B cell (primary cell): Measurements from ENCODE around the gene SAMD4A. TPM values are rescaled to one million over a fixed set of nuclear protein-coding genes. Genes with fewer than 3 reads are reported as not detected.

ENCODE experiments used
- ATAC-seq: fragments of 200-7000 bp; cut with Tn5 transposase; one replicate; pipeline ENCODE4 v1.10.0; 2021; ENCODE audit warnings: low read depth, mild to moderate bottlenecking, moderate number of reproducible peaks, moderate library complexity
- CTCF ChIA-PET: fragments of 350-600 bp; sonication (Branson Sonifier 250); formaldehyde crosslinking; loops from one replicate; lab custom pipeline; 2021; ENCODE audit warnings: antibody characterized with exemption, inconsistent platforms; lab: Charles Lee
- POLR2A ChIA-PET: fragments of 350-600 bp; sonication (Branson Sonifier 250); formaldehyde crosslinking; loops from one replicate; lab custom pipeline; 2021; ENCODE audit warnings: antibody characterized with exemption; lab: Charles Lee
- DNase-seq: peaks from one replicate; pipeline ENCODE4 v3.0.0; 2013
- H2AFZ ChIP-seq: 2 replicates; pipeline ENCODE4 v1.6.1; 2012; ENCODE audit warnings: mild to moderate bottlenecking, low read depth, low read length; ENCODE audit not compliant: insufficient read depth, poor library complexity, severe bottlenecking
- H3K27ac ChIP-seq, 2 donors: 1 replicate in 1 of 2; 2 replicates in 1 of 2; pipeline ENCODE4 v1.5.1; 2012 to 2013; ENCODE audit warnings: low read length in 2 of 2, mild to moderate bottlenecking in 2 of 2, moderate library complexity in 1 of 2
- H3K27me3 ChIP-seq, 4 experiments: fragments of 200-600 bp in 1 of 4; sonication (generic) in 1 of 4; replicated peaks in 1 of 4; 1 replicate in 2 of 4; 2 replicates in 2 of 4; pipeline versions ENCODE4 v1.6.1 to v1.7.0; 2013 to 2016; ENCODE audit warnings: low read length in 3 of 4, mild to moderate bottlenecking in 2 of 4, mixed read lengths in 1 of 4, moderate library complexity in 1 of 4; ENCODE audit not compliant: insufficient read depth in 4 of 4, control insufficient read depth in 3 of 4; ENCODE audit errors: control extremely low read depth in 1 of 4
- H3K36me3 ChIP-seq, 2 experiments: replicated peaks in 1 of 2; 1 replicate in 1 of 2; 2 replicates in 1 of 2; pipeline versions ENCODE4 v1.6.1 to v1.7.1; 2013; ENCODE audit warnings: low read length in 1 of 2; ENCODE audit not compliant: insufficient read depth in 2 of 2, control insufficient read depth in 1 of 2; ENCODE audit errors: control extremely low read depth in 1 of 2, extremely low read depth in 1 of 2
- H3K4me1 ChIP-seq, 2 donors: fragments of 200-600 bp in 1 of 2; sonication (generic) in 1 of 2; 1 replicate in 1 of 2; 2 replicates in 1 of 2; pipeline versions ENCODE4 v1.5.1 to v1.6.1; 2013 to 2017; ENCODE audit warnings: low read length in 2 of 2; ENCODE audit not compliant: control insufficient read depth in 2 of 2, insufficient read depth in 2 of 2
- H3K4me2 ChIP-seq: replicated peaks from 2 replicates; pipeline ENCODE3; 2012; ENCODE audit warnings: mild to moderate bottlenecking, low read depth, low read length; ENCODE audit not compliant: poor library complexity, severe bottlenecking
- H3K4me3 ChIP-seq, 5 experiments: fragments of 200-600 bp in 1 of 5; sonication (generic) in 1 of 5; 1 replicate in 3 of 5; 2 replicates in 2 of 5; pipeline versions ENCODE4 v1.5.1 to v1.7.0; 2011 to 2016; ENCODE audit warnings: low read length in 4 of 5, mild to moderate bottlenecking in 4 of 5, low read depth in 2 of 5, control low read depth in 1 of 5, moderate library complexity in 1 of 5; ENCODE audit not compliant: insufficient read depth in 1 of 5; ENCODE audit errors: control extremely low read depth in 1 of 5, extremely low read depth in 1 of 5
- H3K79me2 ChIP-seq: fragments of 200-600 bp; sonication (generic); one replicate; pipeline ENCODE4 v1.6.0; 2016; ENCODE audit warnings: low read length; ENCODE audit not compliant: control insufficient read depth, insufficient read depth
- H3K9ac ChIP-seq: fragments of 200-600 bp; sonication (generic); 2 replicates; pipeline ENCODE4 v1.6.1; 2017; ENCODE audit warnings: mild to moderate bottlenecking, low read length, moderate library complexity
- H3K9me3 ChIP-seq, 3 donors: one replicate each; pipeline versions ENCODE4 v1.6.1 to v1.7.1; 2013; ENCODE audit warnings: low read length in 2 of 3; ENCODE audit not compliant: control insufficient read depth in 2 of 3, insufficient read depth in 1 of 3; ENCODE audit errors: control extremely low read depth in 1 of 3
- H4K20me1 ChIP-seq: 2 replicates; pipeline ENCODE4 v1.6.0; 2012; ENCODE audit warnings: mild to moderate bottlenecking, low read length; ENCODE audit not compliant: insufficient read depth, control insufficient read depth, poor library complexity, severe bottlenecking
- H3K27ac Mint-ChIP-seq: one replicate; pipeline ENCODE4 v1.8.0; 2021; ENCODE audit warnings: mixed read lengths
- H3K27me3 Mint-ChIP-seq: one replicate; pipeline ENCODE4 v1.8.0; 2021; ENCODE audit warnings: mixed read lengths
- H3K4me1 Mint-ChIP-seq: one replicate; pipeline ENCODE4 v1.8.0; 2021; ENCODE audit warnings: mixed read lengths
- H3K4me3 Mint-ChIP-seq: one replicate; pipeline ENCODE4 v1.8.0; 2021; ENCODE audit warnings: mixed read lengths
- H3K9me3 Mint-ChIP-seq: one replicate; pipeline ENCODE4 v1.8.0; 2022; ENCODE audit warnings: mixed read lengths; ENCODE audit not compliant: insufficient read depth
- EZH2 ChIP-seq: IDR thresholded peaks from 2 replicates; pipeline ENCODE4 v1.6.1; 2012; ENCODE audit warnings: borderline replicate concordance, low read depth, mild to moderate bottlenecking, moderate library complexity, low read length; ENCODE audit not compliant: insufficient read depth, poor library complexity, severe bottlenecking
- WGBS: methylation state at CpG from one replicate; pipeline ENCODE4 v1.1.5; 2013; ENCODE audit warnings: missing lambda C conversion rate; ENCODE audit not compliant: insufficient coverage; 5-methylcytosine and 5-hydroxymethylcytosine counted together
- intact Hi-C: fragments of 100-400 bp; cut with micrococcal nuclease; formaldehyde crosslinking; loops from one replicate; pipeline ENCODE4 v1.10.0; 2022
- polyA plus RNA-seq: library from polyadenylated mRNA; depleted of rRNA; stranded (reverse); fragments of >200 nt; gene quantifications from 2 replicates; pipeline ENCODE4 v1.2.3, GENCODE V29; 2012
- total RNA-seq, 2 donors: library from RNA; stranded (reverse); fragments of 120-200 nt in 1 of 2; gene quantifications; 1 replicate in 1 of 2; 2 replicates in 1 of 2; pipeline versions ENCODE4 v1.2.3 to v1.2.4, GENCODE V29; 2013 to 2022
- TF ChIP-seq, protein P1 (sequence below): fragments of 200-600 bp; IDR thresholded peaks from one replicate; pipeline ENCODE4 v1.8.0; 2022; ENCODE audit warnings: antibody characterized with exemption, mild to moderate bottlenecking

The SAMD4A gene
- total and polyA plus RNA-seq, 2 donors (not counting 1 experiment from before 2014, with no cell fraction given) = 5.7 to 13.7 TPM

DNA sequence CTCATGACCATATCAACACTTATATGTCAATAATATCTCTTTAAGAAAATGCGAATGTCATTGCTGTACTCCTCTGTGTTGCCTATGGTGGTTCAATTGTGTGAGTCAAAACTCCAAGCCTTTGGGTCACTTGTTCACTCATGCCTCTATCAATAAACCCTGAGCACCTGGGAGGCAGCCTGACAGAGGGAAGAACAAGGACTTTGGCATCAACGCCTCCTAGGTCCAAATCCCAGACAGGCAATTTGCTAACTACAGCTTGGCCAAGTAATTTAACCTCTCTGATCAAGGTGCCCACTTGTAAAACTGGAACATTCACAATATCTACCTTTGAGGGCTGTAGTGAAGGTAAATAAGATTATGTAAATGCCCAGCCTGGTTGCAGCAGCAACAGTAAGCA, 137.8 kb downstream of the SAMD4A start:
- DNase-seq = no peak
- H3K4me3 ChIP-seq = no peak overlapping the region

DNA sequence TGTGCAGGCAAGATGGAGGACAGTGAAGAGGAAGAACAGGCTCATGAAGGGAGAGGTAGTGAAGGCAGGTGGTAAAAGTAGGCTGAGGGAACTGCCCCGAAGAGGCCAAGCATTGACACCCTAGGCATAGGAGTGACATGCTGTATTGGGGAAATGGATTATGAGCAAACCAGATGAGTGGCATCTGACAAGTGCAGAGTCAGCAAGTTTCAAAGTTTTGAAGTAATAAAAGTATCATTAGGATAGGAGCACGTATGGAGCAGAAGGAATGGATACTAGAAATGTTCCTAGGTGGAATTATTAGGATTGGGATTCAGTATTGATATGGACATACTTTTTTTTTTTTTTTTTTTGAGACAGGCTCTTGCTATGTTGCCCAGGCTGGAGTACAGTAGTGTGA, 139.8 kb downstream of the SAMD4A start:
- H4K20me1 ChIP-seq = no peaks in the 10 kb centered on the region
- ChIA-PET POLR2A (no interaction called here), CTCF (no interaction called here)
- no peak overlapping the region for H3K9ac ChIP-seq
- H3K9me3 ChIP-seq = no peaks in the 10 kb centered on the region
- no peak overlapping the region for H3K27ac Mint-ChIP-seq
- H3K27me3 Mint-ChIP-seq = no peaks in the 10 kb centered on the region
- peaks cover 29% of the 10 kb centered on the region for H3K79me2 ChIP-seq
- H3K27me3 ChIP-seq = no peaks in the 10 kb centered on the region
- no peak overlapping the region for H3K4me3 Mint-ChIP-seq
- no peaks in the 10 kb centered on the region for H3K9me3 Mint-ChIP-seq
- H3K27ac ChIP-seq = no peak overlapping the region
- intact Hi-C loops = no loop called here
- H3K4me2 ChIP-seq = no peak overlapping the region
- peaks cover 26 to 46% of the 10 kb centered on the region in 2 donors for H3K4me1 ChIP-seq
- WGBS = 91% methylated on average over 2 of the region's 2 CpGs
- DNase-seq (no peak), ATAC-seq (no peak)
- no peak overlapping the region for H2AFZ ChIP-seq
- H3K36me3 ChIP-seq = peaks cover 0 to 5% of the 10 kb centered on the region in 2 experiments
- peaks cover 13% of the 10 kb centered on the region for H3K4me1 Mint-ChIP-seq
- H3K4me3 ChIP-seq = no peak overlapping the region
- TF ChIP-seq, protein P1, sequence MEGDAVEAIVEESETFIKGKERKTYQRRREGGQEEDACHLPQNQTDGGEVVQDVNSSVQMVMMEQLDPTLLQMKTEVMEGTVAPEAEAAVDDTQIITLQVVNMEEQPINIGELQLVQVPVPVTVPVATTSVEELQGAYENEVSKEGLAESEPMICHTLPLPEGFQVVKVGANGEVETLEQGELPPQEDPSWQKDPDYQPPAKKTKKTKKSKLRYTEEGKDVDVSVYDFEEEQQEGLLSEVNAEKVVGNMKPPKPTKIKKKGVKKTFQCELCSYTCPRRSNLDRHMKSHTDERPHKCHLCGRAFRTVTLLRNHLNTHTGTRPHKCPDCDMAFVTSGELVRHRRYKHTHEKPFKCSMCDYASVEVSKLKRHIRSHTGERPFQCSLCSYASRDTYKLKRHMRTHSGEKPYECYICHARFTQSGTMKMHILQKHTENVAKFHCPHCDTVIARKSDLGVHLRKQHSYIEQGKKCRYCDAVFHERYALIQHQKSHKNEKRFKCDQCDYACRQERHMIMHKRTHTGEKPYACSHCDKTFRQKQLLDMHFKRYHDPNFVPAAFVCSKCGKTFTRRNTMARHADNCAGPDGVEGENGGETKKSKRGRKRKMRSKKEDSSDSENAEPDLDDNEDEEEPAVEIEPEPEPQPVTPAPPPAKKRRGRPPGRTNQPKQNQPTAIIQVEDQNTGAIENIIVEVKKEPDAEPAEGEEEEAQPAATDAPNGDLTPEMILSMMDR = no peak
- no peak for TF ChIP-seq EZH2

More for the DNA sequence above, 137.8 kb downstream of the SAMD4A start:
- Histone ChIP-seq H4K20me1 (no peaks in the 10 kb centered on the region), H3K27me3 (no peaks in the 10 kb centered on the region), H3K79me2 (peaks cover 39% of the 10 kb centered on the region), H3K27ac (no peak overlapping the region), H2AFZ (no peak overlapping the region), H3K4me2 (no peak overlapping the region), H3K4me1 (peaks cover 18 to 28% of the 10 kb centered on the region in 2 donors), H3K36me3 (peaks cover 0 to 5% of the 10 kb centered on the region in 2 experiments), H3K9ac (no peak overlapping the region), H3K9me3 (no peaks in the 10 kb centered on the region)
- WGBS = no CpG with 5 or more reads among the region's 2 CpGs
- Mint-ChIP-seq H3K4me3 (no peak overlapping the region), H3K27me3 (no peaks in the 10 kb centered on the region), H3K9me3 (no peaks in the 10 kb centered on the region), H3K4me1 (peaks cover 3% of the 10 kb centered on the region), H3K27ac (no peak overlapping the region)
- TF ChIP-seq EZH2 = no peak
- TF ChIP-seq, protein P1 = no peak
- intact Hi-C loops = no loop called here
- no peak for ATAC-seq
- ChIA-PET CTCF (no interaction called here), POLR2A (no interaction called here)
